ENCODE measurements around the gene GYG2.
A peak's percentile ranks its signal among the peaks of the same experiment; 100 is the strongest.
"Not testable (repeated sequence)": the region's sequence is repeated elsewhere in the genome, so short reads cannot be mapped to it uniquely, and the experiment has no call there.

GYG2 gene

DNA sequence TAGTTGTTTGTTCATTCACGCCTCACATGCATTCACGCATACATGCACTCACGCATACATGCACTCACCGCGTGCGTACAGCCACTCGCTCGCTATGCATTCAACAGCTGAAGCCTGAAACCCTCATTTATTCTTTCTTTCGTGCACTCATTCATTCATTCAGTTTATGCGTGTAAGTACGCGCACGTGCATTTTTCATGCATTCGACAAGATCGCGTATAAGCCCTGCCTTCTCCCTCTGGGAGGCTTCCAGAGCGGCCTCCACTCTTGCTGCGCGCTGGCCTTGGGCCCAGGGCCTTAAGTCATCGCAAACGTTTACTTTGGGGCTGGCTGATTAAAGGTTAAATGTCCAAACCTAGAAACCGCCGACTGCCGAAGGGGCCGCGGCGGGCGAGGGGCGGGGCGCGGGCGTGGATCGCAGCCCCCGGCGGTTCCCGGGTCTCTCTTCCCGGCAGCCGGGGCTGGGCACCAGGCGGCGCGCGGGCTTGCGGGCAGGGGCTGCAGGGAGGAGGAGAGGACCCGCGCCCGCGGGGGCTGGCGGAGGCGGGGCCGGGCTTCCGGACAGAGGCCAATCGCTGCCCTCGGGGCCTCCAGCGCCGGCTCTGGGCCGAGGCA is at the start of gene GYG2:
GYG2 (plus strand) TSS at position 587 of the 615 bp plus-strand sequence. CDS start 1,259 bp downstream, outside the sequence.
- in situ Hi-C loops (cut with MboI; ENCODE audit: low pct_unique_long_range_greater_than_20kb, low sequenced_read_pairs), result no loop called here
- DNase-seq, result peak; percentile 36

DNA sequence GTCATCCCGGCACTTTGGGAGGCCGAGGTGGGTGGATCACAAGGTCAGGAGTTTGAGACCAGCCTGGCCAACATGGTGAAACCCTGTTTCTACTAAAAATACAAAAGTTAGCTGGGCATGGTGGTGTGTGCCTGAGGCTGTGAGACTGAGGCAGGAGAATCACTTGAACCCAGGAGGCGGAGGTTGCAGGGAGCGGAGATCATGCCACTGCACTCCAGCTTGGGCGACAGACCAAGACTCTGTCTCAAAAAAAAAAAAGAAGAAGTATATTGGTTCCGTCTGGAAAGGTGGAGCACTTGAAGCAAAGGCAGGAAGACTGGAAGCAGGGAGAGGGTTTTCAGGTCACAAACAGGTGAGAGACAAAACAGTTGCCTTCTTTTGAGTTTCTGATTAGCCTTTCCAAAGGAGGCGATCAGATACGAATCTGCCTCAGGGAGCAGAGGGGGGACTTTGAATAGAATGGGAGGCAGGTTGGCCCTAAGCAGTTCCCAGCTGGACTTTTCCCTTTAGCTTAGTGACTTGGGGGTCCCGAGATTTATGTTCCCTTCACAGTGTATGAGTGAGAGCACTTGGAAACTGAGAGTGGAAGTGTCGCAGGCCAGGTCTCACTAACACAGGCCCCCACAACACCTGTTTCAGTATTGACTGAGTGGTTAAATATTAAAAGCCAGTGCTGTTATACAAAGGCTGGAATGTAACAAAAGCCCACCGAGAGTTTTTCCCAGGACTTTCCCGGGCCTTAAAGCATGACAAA is 48.1 kb upstream of the GYG2 start:
- DNase-seq; in situ Hi-C loops (cut with MboI; ENCODE audit: low pct_unique_long_range_greater_than_20kb, low sequenced_read_pairs): not testable (repeated sequence)

- in situ Hi-C loops (cut with MboI; ENCODE audit: low pct_unique_long_range_greater_than_20kb, low sequenced_read_pairs), result no loop called here
Measured at GRCh38 chrX:2781226-2781571, 47.5 kb upstream of the GYG2 start.

DNA sequence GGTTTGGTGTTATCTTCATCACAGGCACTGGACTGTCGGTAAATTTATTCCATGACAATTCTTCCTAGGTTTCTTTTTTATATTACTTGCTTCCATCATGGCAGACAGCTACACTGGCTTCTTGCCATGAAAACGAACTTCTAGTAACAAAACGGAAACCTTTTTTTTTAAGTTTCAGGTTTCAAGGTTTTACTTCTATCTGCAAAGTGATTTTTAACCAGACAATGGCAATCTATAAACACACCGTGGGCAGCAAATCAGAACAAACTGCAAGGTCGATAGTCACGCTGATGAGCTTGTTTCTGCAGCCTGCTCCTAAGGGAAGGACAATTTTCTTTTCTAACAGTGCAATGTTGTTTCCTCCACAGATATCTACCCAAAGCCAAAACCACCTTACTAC is 47.0 kb upstream of the GYG2 start:
- in situ Hi-C loops (cut with MboI; ENCODE audit: low pct_unique_long_range_greater_than_20kb, low sequenced_read_pairs), result no loop called here
- no peak for DNase-seq

More at GRCh38 chrX:2781226-2781571, 47.5 kb upstream of the GYG2 start:
- no peak for DNase-seq

- no peak for DNase-seq
- in situ Hi-C loops (cut with MboI; ENCODE audit: low pct_unique_long_range_greater_than_20kb, low sequenced_read_pairs), result no loop called here
Measured at GRCh38 chrX:2782171-2782570, 46.6 kb upstream of the GYG2 start.

- no peak for DNase-seq
- in situ Hi-C loops (cut with MboI; ENCODE audit: low pct_unique_long_range_greater_than_20kb, low sequenced_read_pairs), result no loop called here
Measured at GRCh38 chrX:2782778-2783177, 46.0 kb upstream of the GYG2 start.

DNA sequence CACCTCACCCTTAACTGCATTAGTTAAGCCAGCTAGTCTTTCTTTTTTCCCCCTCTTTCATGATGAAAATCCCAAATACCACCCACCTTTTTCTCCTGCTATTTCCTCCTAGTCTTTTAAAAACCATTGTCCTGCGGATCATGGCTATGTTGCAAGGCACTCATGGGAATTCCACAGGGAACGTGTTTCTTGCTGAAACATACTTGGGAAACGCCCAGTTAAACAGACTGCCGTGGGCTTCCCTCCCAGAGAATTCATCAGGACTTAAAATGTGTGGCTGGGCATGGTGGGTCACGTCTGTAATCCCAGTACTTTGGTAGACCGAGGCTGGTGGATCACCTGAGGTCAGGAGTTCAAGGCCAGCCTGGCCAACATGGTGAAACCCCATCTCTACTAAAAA is 44.7 kb upstream of the GYG2 start:
- DNase-seq, result no peak
- in situ Hi-C loops (cut with MboI; ENCODE audit: low pct_unique_long_range_greater_than_20kb, low sequenced_read_pairs), result no loop called here

GRCh38 chrX:2785538-2785937 is 43.2 kb upstream of the GYG2 start:
- in situ Hi-C loops (cut with MboI; ENCODE audit: low pct_unique_long_range_greater_than_20kb, low sequenced_read_pairs), result no loop called here
- no peak for DNase-seq

DNA sequence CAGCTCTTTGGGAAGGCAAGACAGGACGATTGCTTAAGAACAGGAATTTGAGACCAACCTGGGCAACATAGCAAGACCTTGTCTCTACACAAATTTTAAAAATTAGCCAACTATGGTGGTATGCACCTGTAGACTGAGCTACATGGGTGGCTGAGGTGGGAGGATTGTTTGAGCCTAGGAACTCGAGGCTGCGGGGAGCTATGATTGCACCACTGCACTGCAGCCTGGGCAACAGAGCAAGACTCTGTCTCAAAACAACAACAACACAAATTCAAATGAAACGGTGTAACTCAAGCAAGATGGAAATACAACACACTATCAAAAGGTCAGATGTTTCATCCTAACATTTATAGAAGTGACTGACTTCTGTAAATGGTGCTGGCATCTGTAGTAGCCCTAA is 39.8 kb upstream of the GYG2 start:
- no peak for DNase-seq
- in situ Hi-C loops (cut with MboI; ENCODE audit: low pct_unique_long_range_greater_than_20kb, low sequenced_read_pairs), result no loop called here

- in situ Hi-C loops (cut with MboI; ENCODE audit: low pct_unique_long_range_greater_than_20kb, low sequenced_read_pairs), result no loop called here
- no peak for DNase-seq
Measured at GRCh38 chrX:2789569-2789968, 39.2 kb upstream of the GYG2 start.

DNA sequence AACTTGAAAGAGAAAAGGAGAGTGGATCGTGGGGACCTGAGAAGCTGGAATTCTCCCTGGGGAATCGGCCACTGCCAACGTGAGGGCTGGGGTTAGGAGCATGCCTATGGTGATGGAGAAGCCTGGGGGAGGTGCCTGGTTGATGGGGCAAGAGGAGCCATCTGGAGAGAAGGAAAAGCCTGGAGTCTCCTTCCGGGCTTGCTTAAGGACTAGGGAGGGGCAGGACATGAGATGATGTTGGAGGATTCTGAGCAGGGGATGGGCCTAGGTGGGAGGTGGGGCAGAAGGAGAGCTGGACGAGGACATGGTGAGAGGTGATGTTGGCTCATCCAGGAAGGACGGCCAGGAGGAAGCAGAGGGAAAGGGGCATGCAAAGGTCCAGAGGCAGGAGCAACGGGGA is 35.0 kb upstream of the GYG2 start:
- no peak for DNase-seq
- in situ Hi-C loops (cut with MboI; ENCODE audit: low pct_unique_long_range_greater_than_20kb, low sequenced_read_pairs), result no loop called here

DNA sequence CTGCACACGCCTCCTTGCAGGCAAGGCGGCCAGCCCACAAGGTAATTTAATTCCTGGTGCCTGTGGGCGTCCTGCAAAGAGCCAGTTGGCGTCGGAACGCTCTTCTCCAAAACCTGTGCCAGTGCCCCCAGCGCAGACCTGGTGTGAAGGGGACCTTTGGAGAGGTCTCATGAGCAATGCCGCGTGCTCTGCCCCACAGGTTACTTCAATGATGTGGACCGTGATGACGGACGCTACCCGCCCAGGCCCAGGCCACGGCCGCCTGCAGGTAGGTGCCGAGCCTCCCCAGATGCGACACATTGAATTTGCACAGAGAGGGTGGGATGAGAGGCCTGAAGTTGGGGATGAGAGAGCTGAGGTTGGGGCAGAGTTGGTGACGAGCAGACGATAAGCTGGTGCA is 34.4 kb upstream of the GYG2 start:
- DNase-seq, result no peak
- in situ Hi-C loops (cut with MboI; ENCODE audit: low pct_unique_long_range_greater_than_20kb, low sequenced_read_pairs), result no loop called here

DNA sequence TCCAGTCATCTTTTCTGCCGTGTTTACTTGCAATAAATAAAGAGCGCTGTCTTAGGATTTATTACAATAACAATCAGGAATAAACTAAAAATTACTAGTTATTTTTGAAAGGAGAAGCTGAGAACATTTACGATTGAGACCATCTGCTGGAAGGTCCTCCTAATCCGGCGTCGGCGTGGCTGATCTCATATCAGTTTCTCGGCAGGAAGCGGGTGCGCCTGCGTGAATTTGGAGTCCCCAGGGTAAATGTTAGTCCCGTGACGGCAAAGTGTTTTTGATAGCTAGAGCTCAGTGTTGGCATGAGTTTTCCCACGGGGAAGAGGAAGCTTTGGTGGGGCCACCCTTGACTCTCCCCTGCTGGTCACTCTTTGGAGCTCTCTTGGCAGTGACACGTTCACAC is 31.9 kb upstream of the GYG2 start:
- in situ Hi-C loops (cut with MboI; ENCODE audit: low pct_unique_long_range_greater_than_20kb, low sequenced_read_pairs), result not testable (repeated sequence)
- DNase-seq, result peak; percentile 40

GRCh38 chrX:2799369-2799768 is 29.4 kb upstream of the GYG2 start:
- DNase-seq, result no peak
- in situ Hi-C loops (cut with MboI; ENCODE audit: low pct_unique_long_range_greater_than_20kb, low sequenced_read_pairs), result no loop called here

DNA sequence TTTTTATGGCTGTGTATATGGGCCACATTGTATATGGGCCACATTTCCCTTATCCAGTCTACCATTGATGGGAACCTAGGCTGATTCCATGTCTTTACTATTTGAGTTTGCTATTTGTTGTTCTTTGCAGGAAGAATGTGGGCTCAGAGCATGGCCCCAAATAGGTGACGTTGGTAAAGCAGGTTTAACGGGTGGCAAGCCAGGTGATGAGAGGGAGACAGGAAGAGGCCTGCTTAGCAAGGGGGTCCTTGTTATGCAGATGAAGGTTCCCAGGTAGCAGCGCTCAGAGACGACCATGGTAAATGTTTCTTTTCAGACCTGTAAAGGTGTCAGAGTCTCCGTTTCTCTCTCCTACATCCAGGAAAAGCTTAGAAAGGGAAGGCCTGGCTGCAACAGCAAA is 28.8 kb upstream of the GYG2 start:
- in situ Hi-C loops (cut with MboI; ENCODE audit: low pct_unique_long_range_greater_than_20kb, low sequenced_read_pairs); DNase-seq: not testable (repeated sequence)

- no peak for DNase-seq
- in situ Hi-C loops (cut with MboI; ENCODE audit: low pct_unique_long_range_greater_than_20kb, low sequenced_read_pairs), result no loop called here
Measured at GRCh38 chrX:2801223-2801622, 27.5 kb upstream of the GYG2 start.

GRCh38 chrX:2802376-2803090 is 26.2 kb upstream of the GYG2 start:
- in situ Hi-C loops (cut with MboI; ENCODE audit: low pct_unique_long_range_greater_than_20kb, low sequenced_read_pairs), result not testable (repeated sequence)
- DNase-seq, result peak; percentile 39

DNA sequence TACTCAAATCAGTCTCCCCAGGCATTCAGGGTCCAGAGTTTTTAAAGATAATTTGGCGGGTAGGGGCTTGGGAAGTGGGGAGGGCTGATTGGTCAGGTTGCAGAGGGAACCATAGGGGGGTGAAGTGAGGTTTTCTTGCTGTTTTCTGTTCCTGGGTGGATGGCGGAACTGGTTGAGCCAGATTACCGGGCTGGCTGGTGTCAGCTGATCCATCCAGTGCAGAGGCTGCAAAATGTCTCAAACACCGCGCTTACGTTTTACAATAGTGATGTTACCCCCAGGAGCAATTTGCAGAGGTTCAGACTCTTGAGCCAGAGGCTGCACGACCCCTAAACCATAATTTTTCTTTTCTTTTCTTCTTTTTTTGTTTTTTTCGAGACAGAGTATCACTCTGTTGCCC is 25.2 kb upstream of the GYG2 start:
- in situ Hi-C loops (cut with MboI; ENCODE audit: low pct_unique_long_range_greater_than_20kb, low sequenced_read_pairs); DNase-seq: not testable (repeated sequence)

DNA sequence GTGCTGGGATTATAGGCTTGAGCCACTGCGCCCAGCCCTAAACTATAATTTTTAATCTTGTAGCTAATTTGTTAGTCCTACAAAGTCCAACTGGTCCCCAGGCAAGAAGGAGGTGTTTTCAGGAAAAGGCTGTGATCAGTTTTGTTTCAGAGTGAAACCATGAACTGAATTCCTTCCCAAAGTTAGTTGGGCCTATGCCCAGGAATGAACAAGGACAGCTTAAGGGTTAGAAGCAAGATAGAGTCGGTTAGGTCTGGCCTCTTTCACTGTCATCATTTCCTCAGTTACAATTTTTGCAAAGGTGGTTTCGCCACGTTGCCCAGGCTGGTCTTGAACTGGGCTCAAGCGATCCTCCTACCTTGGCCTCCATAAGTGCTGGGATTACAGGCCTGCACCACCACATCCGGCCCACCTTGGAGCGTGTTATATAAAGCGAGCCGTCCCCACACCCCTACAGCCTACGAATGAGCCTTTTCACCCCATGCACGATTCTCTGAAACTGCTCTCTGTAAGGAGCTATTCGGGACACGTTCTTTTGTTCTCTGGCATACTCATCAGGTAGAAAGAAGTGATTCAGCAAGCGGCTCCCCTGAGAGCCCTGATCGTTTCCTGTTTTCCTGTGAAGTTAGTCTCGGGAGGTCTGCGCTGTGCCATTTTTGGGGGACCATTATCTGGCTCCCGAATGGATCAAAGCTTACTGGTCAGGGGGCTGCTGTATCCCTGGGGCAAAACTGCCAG is 24.5 kb upstream of the GYG2 start:
- in situ Hi-C loops (cut with MboI; ENCODE audit: low pct_unique_long_range_greater_than_20kb, low sequenced_read_pairs); DNase-seq: not testable (repeated sequence)

GRCh38 chrX:2804858-2805257 is 23.9 kb upstream of the GYG2 start:
- DNase-seq; in situ Hi-C loops (cut with MboI; ENCODE audit: low pct_unique_long_range_greater_than_20kb, low sequenced_read_pairs): not testable (repeated sequence)
